IMR-90 (cell line): ENCODE results near the gene CASKIN1. TPM values are rescaled to one million over a fixed set of nuclear protein-coding genes. Genes with fewer than 3 reads are reported as not detected.

ENCODE experiments used
- MAFK ChIP-seq: IDR thresholded peaks from 2 replicates; pipeline ENCODE4 v1.6.1; 2012; ENCODE audit warnings: low read depth, low read length, improper control_type of control experiment
- USF2 ChIP-seq: fragments of 150-350 bp; IDR thresholded peaks from 2 replicates; pipeline ENCODE4 v1.6.1; 2017; ENCODE audit warnings: mild to moderate bottlenecking, antibody characterized with exemption, low read length, low read depth
- polyA plus RNA-seq, 3 experiments: library from polyadenylated mRNA; depleted of rRNA; stranded (reverse); fragments of >200 nt; gene quantifications; 2 replicates each; pipeline ENCODE4 v1.2.3, GENCODE V29; 2012; ENCODE audit warnings: low replicate concordance in 1 of 3
- total RNA-seq: library from RNA; depleted of rRNA; stranded (reverse); fragments of >200 nt; gene quantifications from 2 replicates; pipeline ENCODE4 v1.2.3, GENCODE V29; 2012

Gene CASKIN1
- total and polyA plus RNA-seq, 2 of the 4 experiments (the other 2 are of a cell fraction), result 0.05 TPM; not detected in 1

GRCh38 chr16:2213817-2214718, 17.7 kb upstream of the CASKIN1 start (continued):
- TF ChIP-seq USF2, result no peak
- no peak for TF ChIP-seq MAFK
